ENCODE data around the gene PNPO. TPM values are rescaled to one million over a fixed set of nuclear protein-coding genes. Genes with fewer than 3 reads are reported as not detected.

Gene PNPO
- total and polyA plus RNA-seq, 2 of the 13 experiments (the other 11 are each of a cell fraction or from before 2014, with no cell fraction given): 47.9 to 63.3 TPM

DNA sequence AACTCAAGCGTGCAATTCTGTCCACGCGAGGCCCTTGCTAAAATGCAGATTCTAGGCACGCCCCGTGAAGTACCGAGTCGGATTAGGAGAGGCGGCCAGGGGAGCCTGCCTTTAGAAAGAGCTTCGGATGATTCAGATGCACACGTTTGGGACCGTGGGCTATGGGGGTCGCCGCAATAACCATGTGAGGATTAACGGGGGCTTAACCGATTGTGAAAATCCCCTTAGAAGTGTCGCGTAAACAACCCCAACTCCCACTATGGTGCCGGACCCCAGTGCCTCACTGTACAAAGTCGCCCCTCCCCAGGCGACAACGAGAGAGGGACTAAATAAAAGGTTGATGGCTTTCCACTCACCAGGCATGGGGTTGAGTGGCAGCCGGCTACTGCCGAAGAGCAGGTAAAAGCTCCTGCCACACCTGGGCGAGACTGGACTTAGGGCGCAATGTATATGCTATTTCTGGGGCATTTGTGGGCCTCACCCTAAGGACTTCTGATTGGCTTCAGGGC lies 46.0 kb upstream of the PNPO start (continued):
- TF ChIP-seq ZNF777 (CRISPR knock-in tag; IDR thresholded peaks at IDR 0.05) (no peak), MBD4 (IDR thresholded peaks at IDR 0.05; ENCODE audit: borderline replicate concordance, low read length) (no peak), ZNF496 (CRISPR knock-in tag; IDR thresholded peaks at IDR 0.05; ENCODE audit: insufficient replicate concordance) (no peak), RFX5 (IDR thresholded peaks at IDR 0.05; ENCODE audit: low read depth, low read length) (no peak), YEATS4 (CRISPR knock-in tag; IDR thresholded peaks at IDR 0.05; ENCODE audit: borderline replicate concordance) (peak; percentile 85; the same call in 1 of the 2 replicates), ZNF124 (CRISPR knock-in tag; IDR thresholded peaks at IDR 0.05) (0 out of 2 replicates have a peak, but pooled peaks have one; percentile 40), ZNF251 (CRISPR knock-in tag; IDR thresholded peaks at IDR 0.05) (no peak), SALL1 (CRISPR knock-in tag; IDR thresholded peaks at IDR 0.05) (peak; percentile 80), DNMT3B (CRISPR knock-in tag; conservative IDR thresholded peaks at IDR 0.05) (0 out of 2 replicates have a peak, but pooled peaks have one; percentile 46), ZNF34 (CRISPR knock-in tag; IDR thresholded peaks at IDR 0.05; ENCODE audit: borderline replicate concordance) (no peak), ZNF747 (CRISPR knock-in tag; IDR thresholded peaks at IDR 0.05; ENCODE audit: borderline replicate concordance) (peak; percentile 93; the same call in 1 of the 2 replicates), SOX13 (IDR thresholded peaks at IDR 0.05) (no peak), SOX13 (CRISPR knock-in tag; conservative IDR thresholded peaks at IDR 0.05 in 1 of 2, IDR thresholded peaks at IDR 0.05 in 1 of 2) (peak in 1 of 2 experiments; percentile 27; a peak in 1 of 4 replicates), ARID2 (CRISPR knock-in tag; IDR thresholded peaks at IDR 0.05; ENCODE audit: borderline replicate concordance) (peak; percentile 93), ZSCAN31 (CRISPR knock-in tag; IDR thresholded peaks at IDR 0.05; ENCODE audit: low read depth) (peak; percentile 46), ZNF333 (CRISPR knock-in tag; IDR thresholded peaks at IDR 0.05; ENCODE audit: borderline replicate concordance) (no peak), ZNF773 (CRISPR knock-in tag; IDR thresholded peaks at IDR 0.05; ENCODE audit: borderline replicate concordance) (no peak), ZNF136 (CRISPR knock-in tag; IDR thresholded peaks at IDR 0.05; ENCODE audit: low read depth) (0 out of 2 replicates have a peak, but pooled peaks have one; percentile 19), ZNF788 (CRISPR knock-in tag; IDR thresholded peaks at IDR 0.05; ENCODE audit: borderline replicate concordance) (peak; percentile 36; the same call in 1 of the 2 replicates), XRCC5 (optimal IDR thresholded peaks at IDR 0.05; ENCODE audit: low read length) (peak; percentile 10), WIZ (CRISPR knock-in tag; IDR thresholded peaks at IDR 0.05) (no peak), ZNF383 (CRISPR knock-in tag; IDR thresholded peaks at IDR 0.05; ENCODE audit: borderline replicate concordance) (no peak), NFYB (CRISPR knock-in tag; IDR thresholded peaks at IDR 0.05) (no peak)
- TF ChIP-seq, protein P1, sequence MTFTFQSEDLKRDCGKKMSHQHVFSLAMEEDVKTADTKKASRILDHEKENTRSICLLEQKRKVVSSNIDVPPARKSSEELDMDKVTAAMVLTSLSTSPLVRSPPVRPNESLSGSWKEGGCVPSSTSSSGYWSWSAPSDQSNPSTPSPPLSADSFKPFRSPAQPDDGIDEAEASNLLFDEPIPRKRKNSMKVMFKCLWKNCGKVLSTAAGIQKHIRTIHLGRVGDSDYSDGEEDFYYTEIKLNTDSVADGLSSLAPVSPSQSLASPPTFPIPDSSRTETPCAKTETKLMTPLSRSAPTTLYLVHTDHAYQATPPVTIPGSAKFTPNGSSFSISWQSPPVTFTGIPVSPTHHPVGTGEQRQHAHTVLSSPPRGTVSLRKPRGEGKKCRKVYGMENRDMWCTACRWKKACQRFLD (CRISPR knock-in tag; IDR thresholded peaks at IDR 0.05; ENCODE audit: borderline replicate concordance): 0 out of 2 replicates have a peak, but pooled peaks have one; percentile 42
- TF ChIP-seq, protein P2, sequence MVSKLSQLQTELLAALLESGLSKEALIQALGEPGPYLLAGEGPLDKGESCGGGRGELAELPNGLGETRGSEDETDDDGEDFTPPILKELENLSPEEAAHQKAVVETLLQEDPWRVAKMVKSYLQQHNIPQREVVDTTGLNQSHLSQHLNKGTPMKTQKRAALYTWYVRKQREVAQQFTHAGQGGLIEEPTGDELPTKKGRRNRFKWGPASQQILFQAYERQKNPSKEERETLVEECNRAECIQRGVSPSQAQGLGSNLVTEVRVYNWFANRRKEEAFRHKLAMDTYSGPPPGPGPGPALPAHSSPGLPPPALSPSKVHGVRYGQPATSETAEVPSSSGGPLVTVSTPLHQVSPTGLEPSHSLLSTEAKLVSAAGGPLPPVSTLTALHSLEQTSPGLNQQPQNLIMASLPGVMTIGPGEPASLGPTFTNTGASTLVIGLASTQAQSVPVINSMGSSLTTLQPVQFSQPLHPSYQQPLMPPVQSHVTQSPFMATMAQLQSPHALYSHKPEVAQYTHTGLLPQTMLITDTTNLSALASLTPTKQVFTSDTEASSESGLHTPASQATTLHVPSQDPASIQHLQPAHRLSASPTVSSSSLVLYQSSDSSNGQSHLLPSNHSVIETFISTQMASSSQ (IDR thresholded peaks at IDR 0.05; ENCODE audit: low read depth): no peak
- TF ChIP-seq, protein P2 (CRISPR knock-in tag; IDR thresholded peaks at IDR 0.05; ENCODE audit: borderline replicate concordance): no peak
